Kidney glomerular epithelial cell (primary cell): ENCODE data around the gene ECHDC1.
"Not testable (repeated sequence)": the region's sequence is repeated elsewhere in the genome, so short reads cannot be mapped to it uniquely, and the experiment has no call there.

ENCODE experiments used
- DNase-seq: peaks from one replicate; lab custom pipeline; 2025; lab: John Stamatoyannopoulos, UW

The ECHDC1 gene

GRCh38 chr6:127342946-127343808, at the start of gene ECHDC1:
Gene ECHDC1, minus strand, starts transcription at chr6:127343609. Its CDS starts 12,581 bp downstream, at chr6:127331028.
- DNase-seq: peak; percentile 65

GRCh38 chr6:127392301-127392700, 48.9 kb upstream of the ECHDC1 start:
- DNase-seq: no peak

DNA sequence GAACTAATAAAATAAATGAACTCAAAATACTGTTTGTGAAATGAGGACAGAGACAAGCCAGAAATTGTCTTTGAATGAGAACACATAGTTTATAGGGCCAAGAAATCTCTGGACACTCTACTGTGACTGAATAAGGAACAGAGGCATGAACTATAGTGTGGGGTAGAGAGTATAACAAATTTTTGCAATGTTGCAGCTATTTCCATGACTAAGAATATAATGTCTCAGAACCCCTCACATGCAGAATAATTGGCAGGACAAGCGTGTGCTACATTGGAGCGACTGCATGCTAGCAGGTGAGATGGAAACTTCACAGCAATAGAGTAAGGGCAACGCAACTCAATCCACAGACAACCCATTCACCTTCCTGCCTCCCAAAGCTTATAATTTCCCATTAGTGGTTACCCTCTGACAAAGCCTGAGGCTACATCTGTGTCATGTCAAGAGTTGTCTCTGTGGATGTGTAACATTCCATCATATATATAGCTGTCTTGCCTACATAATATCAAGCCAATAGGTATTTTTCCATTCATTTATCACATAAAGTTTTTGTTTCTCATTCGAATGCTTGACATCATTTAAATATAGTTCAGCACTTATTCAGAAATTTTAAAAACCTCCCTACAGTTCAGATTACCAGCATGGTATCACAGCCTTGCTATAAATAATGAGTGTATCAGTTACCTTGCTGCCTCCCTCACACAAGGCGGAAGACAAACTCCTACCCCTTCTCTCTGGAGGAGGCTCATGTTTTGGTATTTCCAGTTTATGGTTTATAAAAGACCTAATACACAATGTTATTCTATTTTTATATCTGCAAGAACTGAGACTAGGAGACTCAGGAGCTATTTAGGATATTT, 47.9 kb upstream of the ECHDC1 start:
- no peak for DNase-seq

GRCh38 chr6:127389706-127390105, 46.3 kb upstream of the ECHDC1 start:
- DNase-seq: no peak

- no peak for DNase-seq
These were observed 42.4 kb upstream of the ECHDC1 start for GRCh38 chr6:127385668-127386430.

- not testable (repeated sequence) for DNase-seq
These were observed 41.4 kb upstream of the ECHDC1 start for GRCh38 chr6:127384848-127385247.

DNA sequence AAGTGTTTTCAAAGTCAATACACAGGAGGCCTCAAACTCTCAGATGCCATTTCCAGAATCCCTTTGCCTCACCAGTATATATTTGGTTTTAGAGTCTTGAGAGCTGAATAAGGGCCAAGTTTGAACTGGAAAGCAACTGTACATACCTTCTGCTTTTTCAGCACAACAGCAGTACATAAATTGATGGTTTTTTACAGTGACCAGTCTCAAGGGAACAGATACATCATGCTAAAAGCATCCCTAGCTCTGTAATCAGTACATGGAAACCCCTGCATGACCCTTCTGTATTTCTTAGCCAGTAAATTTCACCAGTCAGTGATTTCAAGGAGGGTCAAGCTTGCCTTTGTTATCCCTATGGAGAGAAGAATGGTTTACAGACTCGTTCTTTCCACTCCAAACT, 40.6 kb upstream of the ECHDC1 start:
- DNase-seq: no peak

DNA sequence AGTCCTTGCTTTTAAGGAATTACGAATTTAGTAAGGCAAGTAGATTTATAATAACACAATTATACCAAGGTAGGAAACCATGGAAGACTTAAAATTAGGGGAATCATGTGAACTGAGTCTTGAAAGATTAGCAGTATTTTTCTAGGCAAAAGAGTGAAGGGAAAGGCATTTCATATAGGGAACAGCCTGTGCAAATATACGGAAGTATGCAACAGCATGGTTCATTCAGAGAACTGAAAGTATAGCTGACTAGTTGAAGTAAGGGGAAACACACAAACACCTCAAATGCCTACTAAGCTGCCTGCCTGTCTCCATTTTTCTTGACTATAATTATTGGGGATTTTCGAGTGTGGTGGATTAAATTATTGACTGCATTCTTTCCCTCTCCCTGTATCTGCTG, 39.0 kb upstream of the ECHDC1 start:
- no peak for DNase-seq

DNA sequence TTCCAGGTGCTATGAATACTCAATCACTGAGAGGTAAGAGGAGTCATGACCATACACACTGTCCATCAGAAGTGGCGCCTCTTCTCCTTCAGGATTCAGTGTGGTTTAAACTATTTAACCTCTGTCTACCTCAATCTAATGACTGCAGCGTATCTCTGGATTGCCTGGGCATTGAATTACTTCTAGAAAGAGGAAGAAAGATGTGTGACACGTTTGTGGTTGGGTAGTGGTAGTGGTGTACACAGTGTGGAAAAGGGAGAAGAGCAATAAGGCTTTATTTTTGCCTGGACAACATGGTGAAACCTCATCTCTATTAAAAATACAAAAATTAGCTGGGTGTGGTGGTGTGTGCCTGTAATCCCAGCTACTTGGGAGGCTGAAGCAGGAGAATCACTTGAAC, 38.0 kb upstream of the ECHDC1 start:
- no peak for DNase-seq

DNA sequence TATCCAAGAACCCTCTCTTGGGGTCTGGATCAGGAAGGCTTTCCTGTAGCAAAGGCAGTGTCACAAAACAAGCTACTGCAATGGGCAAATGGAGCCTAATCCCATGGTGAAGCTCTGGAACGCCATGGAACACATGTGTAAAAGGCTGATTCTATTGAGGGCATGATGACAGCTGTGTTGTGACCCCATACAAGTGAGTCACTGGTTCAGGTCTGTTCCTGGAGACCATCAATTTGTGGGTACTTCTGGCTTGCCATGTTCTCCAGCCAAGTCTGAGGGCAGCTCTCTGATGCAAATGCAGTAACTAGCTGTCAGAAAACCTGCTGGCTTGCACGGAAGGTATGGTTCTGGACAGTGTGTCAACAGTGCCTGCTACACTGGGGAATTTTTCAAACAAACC, 33.3 kb upstream of the ECHDC1 start:
- no peak for DNase-seq

DNA sequence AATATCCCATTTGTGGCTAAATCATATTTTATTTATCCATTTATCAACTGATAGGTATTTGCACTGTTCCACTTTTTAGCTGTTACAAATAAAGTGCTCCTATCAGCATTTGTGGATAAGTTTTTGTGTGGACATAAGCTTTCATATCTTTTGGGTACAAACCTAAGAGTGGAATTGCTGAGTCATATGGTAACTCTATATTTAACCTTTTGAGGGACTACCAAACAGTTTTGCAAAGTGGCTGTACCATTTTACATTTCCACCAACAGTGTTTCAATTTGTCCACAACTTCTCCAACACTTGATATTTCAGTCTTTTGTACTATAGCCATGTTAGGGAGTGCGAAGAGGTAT, 23.6 kb upstream of the ECHDC1 start:
- no peak for DNase-seq

- DNase-seq: peak; percentile 92
These were observed 23.0 kb upstream of the ECHDC1 start for GRCh38 chr6:127366282-127367022.

- no peak for DNase-seq
These were observed 22.5 kb upstream of the ECHDC1 start for GRCh38 chr6:127365874-127366273.

DNA sequence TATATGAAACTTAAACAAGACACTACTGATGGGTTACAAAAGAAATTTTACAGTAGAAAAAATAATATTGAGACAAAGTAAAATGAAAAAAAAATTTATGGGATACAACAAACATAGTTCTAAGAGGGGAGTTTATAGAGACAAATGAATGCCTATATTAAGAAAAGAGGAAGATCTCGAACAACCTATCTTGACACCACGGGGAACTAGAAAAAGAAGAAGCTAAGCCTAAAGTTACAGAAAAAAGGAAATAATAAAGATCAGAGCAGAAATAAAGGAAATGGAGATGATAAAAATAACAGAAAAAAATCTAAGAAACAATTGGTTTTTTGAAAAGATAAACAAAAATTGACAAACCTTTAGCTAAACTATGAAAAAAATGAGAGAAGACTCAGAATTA, 9.1 kb upstream of the ECHDC1 start:
- no peak for DNase-seq

DNA sequence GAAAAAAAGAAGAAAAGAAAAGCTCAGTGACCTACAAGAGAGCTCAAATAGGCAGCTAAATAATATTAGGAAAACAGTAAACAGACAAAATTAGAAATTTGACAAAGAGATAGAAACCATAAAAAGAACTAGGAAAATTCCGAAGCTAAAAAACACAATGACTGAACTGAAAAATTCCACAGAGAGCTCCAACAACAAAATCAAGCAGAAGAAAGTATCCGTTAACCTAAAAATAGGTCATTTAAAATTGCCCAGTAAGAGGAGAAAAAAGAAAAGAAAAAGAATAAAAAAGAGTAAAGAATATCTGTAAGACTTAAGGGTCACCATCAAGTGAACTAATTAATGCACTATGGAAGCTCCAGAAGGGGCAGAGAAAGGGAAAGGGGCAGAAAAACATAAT, 6.6 kb upstream of the ECHDC1 start:
- DNase-seq: no peak

DNA sequence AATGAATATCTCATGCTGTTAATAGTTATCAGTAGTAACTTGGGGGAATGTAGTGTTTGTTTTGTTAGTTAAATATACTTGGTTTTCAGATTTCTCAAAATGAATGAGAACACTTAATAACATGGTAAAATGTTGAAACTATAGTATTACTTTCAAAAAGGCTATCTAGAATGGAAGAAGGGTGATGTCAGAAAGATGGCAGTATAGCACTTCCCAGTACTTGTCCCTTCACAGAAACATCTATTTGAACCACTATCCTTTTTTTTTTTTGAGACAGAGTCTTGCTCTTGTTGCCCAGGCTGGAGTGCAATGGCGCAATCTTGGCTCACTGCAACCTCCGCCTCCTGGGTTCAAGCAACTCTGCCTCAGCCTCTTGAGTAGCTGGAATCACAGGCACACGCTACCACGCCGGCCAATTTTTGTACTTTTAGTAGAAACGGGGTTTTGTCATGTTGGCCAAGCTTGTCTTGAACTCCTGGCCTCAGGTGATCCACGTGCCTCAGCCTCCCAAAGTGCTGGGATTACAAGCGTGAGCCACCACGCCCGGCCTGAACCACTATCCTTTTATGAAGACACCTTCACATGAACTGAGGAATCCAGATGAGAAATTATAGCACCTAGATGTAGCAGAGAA, 4.7 kb upstream of the ECHDC1 start:
- no peak for DNase-seq

GRCh38 chr6:127347178-127347577, 3.8 kb upstream of the ECHDC1 start:
- no peak for DNase-seq

- no peak for DNase-seq
These were observed 2.1 kb upstream of the ECHDC1 start for GRCh38 chr6:127345521-127345920.

- peak; percentile 63 for DNase-seq
These were observed 625 bp upstream of the ECHDC1 start for GRCh38 chr6:127343809-127344659.

DNA sequence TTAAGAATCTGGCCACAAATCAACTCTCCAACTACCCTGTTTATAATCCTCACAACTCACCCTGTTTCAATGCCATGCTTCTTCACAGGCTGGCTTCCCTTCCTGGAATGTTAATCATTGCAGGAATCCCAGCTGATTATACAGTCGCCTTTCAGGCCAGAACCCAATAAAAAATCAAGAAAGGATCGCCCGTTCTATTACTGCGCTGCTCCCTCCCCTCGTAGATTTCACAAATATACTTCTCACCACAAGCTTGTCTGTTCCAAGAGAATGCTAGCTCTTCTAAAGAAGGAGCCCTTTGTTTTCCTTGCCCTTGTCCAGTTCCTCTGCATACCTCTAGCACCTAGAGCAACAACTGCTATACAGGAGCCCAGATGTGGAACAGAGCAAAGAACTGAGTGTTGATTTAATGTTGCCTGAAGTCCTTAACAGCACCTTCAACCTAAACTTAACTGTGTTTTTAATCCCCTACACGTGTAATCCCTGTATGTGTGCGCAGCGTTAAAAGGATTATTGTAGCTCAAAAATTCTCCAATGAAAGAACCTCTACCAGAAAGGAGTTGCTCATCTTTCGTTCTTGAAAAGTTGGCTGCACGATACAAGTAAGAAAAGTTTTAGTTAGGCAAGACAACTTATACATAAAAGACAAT, 988 bp downstream of the ECHDC1 start:
- DNase-seq: peak; percentile 66
